H1 (cell line): ENCODE measurements around the gene INVS. TPM values are rescaled to one million over a fixed set of nuclear protein-coding genes. Genes with fewer than 3 reads are reported as not detected.

Experiments used
- CTCF ChIA-PET: fragments of 300-600 bp; sonication (Branson Sonifier 250); formaldehyde crosslinking; loops from one replicate; lab custom pipeline; 2021; ENCODE audit not compliant: partially characterized antibody; lab: Charles Lee
- POLR2A ChIA-PET: fragments of 300-600 bp; sonication (Branson Sonifier 250); formaldehyde crosslinking; loops from one replicate; lab custom pipeline; 2021; ENCODE audit warnings: inconsistent platforms; ENCODE audit not compliant: partially characterized antibody; lab: Charles Lee
- DNase-seq, 2 experiments: peaks; one replicate each; pipeline versions ENCODE4 v3.0.0 to v3.0.0-alpha.2; 2010 to 2022; ENCODE audit warnings: low spot score in 2 of 2, low read depth in 1 of 2, mixed read lengths in 1 of 2
- FAIRE-seq: peaks from 2 replicates; lab custom pipeline; 2011; peaks lifted over from hg19 to GRCh38; lab: Jason Lieb, UNC
- H2AFZ ChIP-seq: 2 replicates; pipeline ENCODE4 v1.8.1; 2012; ENCODE audit warnings: low read length, inconsistent platforms
- H2AK5ac ChIP-seq: 2 replicates; pipeline ENCODE4 v1.6.1; 2013; ENCODE audit warnings: low read depth, low read length
- H2BK120ac ChIP-seq: replicated peaks from 2 replicates; pipeline ENCODE3; 2013; ENCODE audit warnings: low read depth, low read length, inconsistent platforms
- H2BK12ac ChIP-seq: 2 replicates; pipeline ENCODE4 v1.6.1; 2013; ENCODE audit warnings: low read depth, low read length
- H2BK15ac ChIP-seq: 2 replicates; pipeline ENCODE4 v1.6.1; 2013; ENCODE audit warnings: low read length
- H2BK20ac ChIP-seq: 2 replicates; pipeline ENCODE4 v1.6.1; 2013; ENCODE audit warnings: low read length
- H2BK5ac ChIP-seq: 2 replicates; pipeline ENCODE4 v1.6.1; 2013; ENCODE audit warnings: low read depth, low read length
- H3K14ac ChIP-seq: 2 replicates; pipeline ENCODE4 v1.6.1; 2013; ENCODE audit warnings: inconsistent platforms; ENCODE audit not compliant: insufficient read length
- H3K18ac ChIP-seq: 2 replicates; pipeline ENCODE4 v1.6.1; 2013; ENCODE audit warnings: low read length; ENCODE audit errors: extremely low read depth
- H3K23ac ChIP-seq: 2 replicates; pipeline ENCODE4 v1.6.1; 2013; ENCODE audit warnings: inconsistent platforms; ENCODE audit not compliant: insufficient read length
- H3K23me2 ChIP-seq: 2 replicates; pipeline ENCODE4 v1.6.1; 2013; ENCODE audit warnings: low read depth, low read length
- H3K27ac ChIP-seq: 2 replicates; pipeline ENCODE4 v1.6.1; 2011; ENCODE audit warnings: low read depth, low read length, inconsistent platforms
- H3K27me3 ChIP-seq, 4 experiments: replicated peaks in 1 of 4; 1 replicate in 1 of 4; 2 replicates in 3 of 4; pipeline versions ENCODE4 v1.6.1 to v1.8.1; 2011 to 2013; ENCODE audit warnings: low read length in 3 of 4, mild to moderate bottlenecking in 3 of 4, inconsistent platforms in 2 of 4, mixed read lengths in 2 of 4, moderate library complexity in 1 of 4; ENCODE audit not compliant: control insufficient read depth in 3 of 4, insufficient read depth in 3 of 4; ENCODE audit errors: extremely low read depth in 1 of 4
- H3K36me3 ChIP-seq, 4 experiments: 2 replicates each; pipeline versions ENCODE4 v1.6.1 to v1.8.1; 2011 to 2013; ENCODE audit warnings: mild to moderate bottlenecking in 4 of 4, low read length in 3 of 4, moderate library complexity in 2 of 4, control low read depth in 1 of 4, inconsistent platforms in 1 of 4; ENCODE audit not compliant: insufficient read depth in 4 of 4, control insufficient read depth in 2 of 4
- H3K4ac ChIP-seq: replicated peaks from 2 replicates; pipeline ENCODE3; 2013; ENCODE audit warnings: low read length, low read depth, mixed read lengths, inconsistent platforms; ENCODE audit not compliant: insufficient read length
- H3K4me1 ChIP-seq, 4 experiments: replicated peaks in 1 of 4; 1 replicate in 1 of 4; 2 replicates in 3 of 4; pipeline versions ENCODE4 v1.6.1 to v1.8.1; 2011 to 2013; ENCODE audit warnings: low read length in 3 of 4, inconsistent platforms in 2 of 4, mixed read lengths in 1 of 4; ENCODE audit not compliant: insufficient read depth in 4 of 4, control insufficient read depth in 3 of 4
- H3K4me2 ChIP-seq, 2 experiments: 2 replicates each; pipeline versions ENCODE4 v1.6.1 to v1.8.1; 2011 to 2013; ENCODE audit warnings: low read depth in 2 of 2, low read length in 2 of 2, control low read depth in 1 of 2, inconsistent platforms in 1 of 2, mild to moderate bottlenecking in 1 of 2; ENCODE audit not compliant: insufficient read depth in 1 of 2
- H3K4me3 ChIP-seq, 4 experiments: fragments of 200-600, 300-600 bp in 1 of 4; sonication (generic), shearing (Covaris generic), sonication (Bioruptor Twin) in 1 of 4; 2 replicates each; pipeline versions ENCODE4 v1.5.1 to v1.8.1; 2011 to 2016; ENCODE audit warnings: low read length in 4 of 4, low read depth in 3 of 4, control low read depth in 2 of 4, inconsistent platforms in 2 of 4, mild to moderate bottlenecking in 2 of 4, mixed read lengths in 1 of 4, moderate library complexity in 1 of 4; ENCODE audit not compliant: insufficient read depth in 2 of 4; ENCODE audit errors: extremely low read depth in 1 of 4
- H3K56ac ChIP-seq: replicated peaks from 2 replicates; pipeline ENCODE3; 2013; ENCODE audit warnings: low read depth, mild to moderate bottlenecking, mixed read lengths, low read length, inconsistent platforms; ENCODE audit not compliant: insufficient read length
- H3K79me1 ChIP-seq: 2 replicates; pipeline ENCODE4 v1.6.1; 2013; ENCODE audit warnings: low read depth, low read length, control low read depth
- H3K79me2 ChIP-seq, 2 experiments: 2 replicates each; pipeline versions ENCODE4 v1.6.1 to v1.8.1; 2012 to 2013; ENCODE audit warnings: low read length in 2 of 2, mild to moderate bottlenecking in 2 of 2, inconsistent platforms in 1 of 2; ENCODE audit not compliant: insufficient read depth in 2 of 2, control insufficient read depth in 1 of 2
- H3K9ac ChIP-seq, 4 experiments: replicated peaks in 1 of 4; 1 replicate in 1 of 4; 2 replicates in 3 of 4; pipeline versions ENCODE4 v1.6.1 to v1.8.1; 2011 to 2013; ENCODE audit warnings: low read depth in 3 of 4, low read length in 3 of 4, control low read depth in 2 of 4, mild to moderate bottlenecking in 2 of 4, moderate library complexity in 2 of 4, inconsistent platforms in 1 of 4; ENCODE audit errors: extremely low read depth in 1 of 4
- H3K9me3 ChIP-seq, 2 experiments: 2 replicates each; pipeline versions ENCODE4 v1.6.1 to v1.8.1; 2012 to 2013; ENCODE audit warnings: mild to moderate bottlenecking in 2 of 2, moderate library complexity in 2 of 2, control low read depth in 1 of 2, inconsistent platforms in 1 of 2, low read depth in 1 of 2, low read length in 1 of 2, mixed read lengths in 1 of 2; ENCODE audit not compliant: insufficient read depth in 2 of 2
- H4K20me1 ChIP-seq, 2 experiments: replicated peaks in 1 of 2; 2 replicates each; pipeline versions ENCODE3 to v1.8.1; 2011 to 2013; ENCODE audit warnings: inconsistent platforms in 2 of 2, low read length in 2 of 2, mild to moderate bottlenecking in 1 of 2; ENCODE audit not compliant: insufficient read depth in 2 of 2, control insufficient read depth in 1 of 2
- H4K5ac ChIP-seq: 2 replicates; pipeline ENCODE4 v1.6.1; 2013; ENCODE audit warnings: low read length, low read depth, mixed read lengths, inconsistent platforms; ENCODE audit not compliant: insufficient read length
- H4K8ac ChIP-seq: 2 replicates; pipeline ENCODE4 v1.8.0; 2013; ENCODE audit warnings: mild to moderate bottlenecking, moderate library complexity, low read length, inconsistent platforms; ENCODE audit not compliant: insufficient read depth; ENCODE audit errors: extremely low read depth
- H4K91ac ChIP-seq: replicated peaks from 2 replicates; pipeline ENCODE3; 2013; ENCODE audit warnings: low read length, mixed read lengths, inconsistent platforms; ENCODE audit not compliant: insufficient read length
- CHD1 ChIP-seq: IDR thresholded peaks from 2 replicates; pipeline ENCODE4 v1.6.1; 2012; ENCODE audit warnings: low read depth, low read length, improper control_type of control experiment
- CREB1 ChIP-seq: IDR thresholded peaks from 2 replicates; pipeline ENCODE4 v1.6.1; 2012; ENCODE audit warnings: inconsistent platforms
- HDAC6 ChIP-seq: IDR thresholded peaks from one replicate; pipeline ENCODE4 v1.7.1; 2012; ENCODE audit warnings: low read depth, mild to moderate bottlenecking, inconsistent platforms, low read length, moderate library complexity
- WGBS, 2 experiments: shearing (Covaris generic) in 1 of 2; methylation state at CpG; one replicate each; pipeline versions ENCODE4 v1.1.6 to v1.1.7; 2013 to 2015; ENCODE audit warnings: low lambda C conversion rate in 2 of 2, mixed read lengths in 2 of 2, inconsistent platforms in 1 of 2, low coverage in 1 of 2, missing lambda C conversion rate in 1 of 2; ENCODE audit not compliant: insufficient replicate concordance in 2 of 2, insufficient coverage in 1 of 2, insufficient read length in 1 of 2; ENCODE audit errors: extremely low coverage in 1 of 2, missing lambda C conversion rate in 1 of 2; 5-methylcytosine and 5-hydroxymethylcytosine counted together
- polyA plus RNA-seq, 7 experiments: library from polyadenylated mRNA; depleted of rRNA in 3 of 7; stranded (reverse) in 5 of 7; unstranded in 2 of 7; fragments of >200 nt in 5 of 7; fragments of 200-250 nt in 2 of 7; gene quantifications; 1 replicate in 5 of 7; 2 replicates in 1 of 7; 4 replicates in 1 of 7; pipeline versions ENCODE4 v1.2.1 to v1.2.3, GENCODE V29; 2011 to 2013; ENCODE audit warnings: missing spikeins in 2 of 7, mixed read lengths in 2 of 7
- total RNA-seq: library from RNA; stranded (reverse); fragmentation: NEBNext Ultra II Directional; extraction: Animal tissue kit (Norgen Biotek cat#: 25700); gene quantifications from 2 replicates; pipeline ENCODE4 v1.2.1, GENCODE V29; 2021

Gene INVS
- total and polyA plus RNA-seq, 2 of the 8 experiments (the other 6 are each of a cell fraction or from before 2014, with no cell fraction given): 4.1 to 6.9 TPM

- 85% methylated on average over 2 of the region's 2 CpGs; no CpG with 5 or more reads in 1 of the 2 experiments for WGBS, 2 experiments
- Histone ChIP-seq H4K5ac (no peak overlapping the region), H4K20me1 (no peaks in the 10 kb centered on the region), H3K27ac (no peak overlapping the region), H3K36me3 (peaks cover 0 to 3% (median 0%) of the 10 kb centered on the region in 4 experiments; a peak in 2 of 8 replicates), H4K91ac (no peak overlapping the region), H3K23ac (no peak overlapping the region), H2BK12ac (no peak overlapping the region), H3K4me3 (no peak overlapping the region), H3K79me2 (no peaks in the 10 kb centered on the region; a peak in 1 of 4 replicates), H2AFZ (no peak overlapping the region), H2BK20ac (no peak overlapping the region), H3K27me3 (no peaks in the 10 kb centered on the region), H2BK15ac (no peak overlapping the region), H2AK5ac (no peak overlapping the region), H2BK5ac (no peak overlapping the region), H3K9me3 (peaks cover 2 to 12% of the 10 kb centered on the region in 2 experiments; a peak in 2 of 4 replicates), H3K4me2 (no peak overlapping the region), H4K8ac (no peak overlapping the region), H3K56ac (no peak overlapping the region), H3K14ac (no peak overlapping the region), H3K4me1 (no peaks in the 10 kb centered on the region), H3K23me2 (no peaks in the 10 kb centered on the region), H3K9ac (no peak overlapping the region), H3K18ac (no peak overlapping the region), H3K4ac (no peak overlapping the region), H3K79me1 (no peaks in the 10 kb centered on the region), H2BK120ac (no peak overlapping the region)
- no peak for FAIRE-seq
- TF ChIP-seq CREB1: no peak
- TF ChIP-seq HDAC6: no peak
- no peak for TF ChIP-seq CHD1
- CTCF ChIA-PET: interaction anchor here (0.7 to 1.4 kb wide), 3 partner anchors 28 to 1854 kb away, joined by 3 read pairs; no protein-coding TSS in a partner anchor
- DNase-seq: no peak
- POLR2A ChIA-PET: no interaction called here
These were observed 27.8 kb upstream of the INVS start for GRCh38 chr9:100071271-100071670.
